ENCODE measurements around the gene ADARB1.

DNA sequence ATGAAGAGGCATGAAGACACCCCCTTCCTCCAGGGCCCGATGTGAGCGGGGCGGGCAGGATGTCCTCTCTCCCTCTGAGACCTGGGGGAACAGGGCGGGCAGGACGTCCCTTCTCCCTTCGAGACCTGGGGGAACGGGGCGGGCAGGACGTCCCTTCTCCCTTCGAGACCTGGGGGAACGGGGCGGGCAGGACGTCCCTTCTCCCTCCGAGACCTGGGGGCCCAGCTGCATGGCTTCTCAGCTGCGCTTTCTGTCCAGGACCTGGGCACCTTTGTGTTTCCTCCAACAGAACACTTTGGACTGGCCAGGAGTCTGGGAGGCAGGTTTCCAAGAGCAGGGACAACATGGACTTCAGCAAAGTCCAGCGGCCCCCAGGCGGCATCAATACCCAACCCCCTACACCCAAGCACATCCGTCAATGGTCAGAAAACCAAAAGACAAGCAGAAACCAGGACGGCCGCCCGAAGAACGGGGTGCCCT, 30.8 kb upstream of the ADARB1 start:
- TF ChIP-seq, protein P1, sequence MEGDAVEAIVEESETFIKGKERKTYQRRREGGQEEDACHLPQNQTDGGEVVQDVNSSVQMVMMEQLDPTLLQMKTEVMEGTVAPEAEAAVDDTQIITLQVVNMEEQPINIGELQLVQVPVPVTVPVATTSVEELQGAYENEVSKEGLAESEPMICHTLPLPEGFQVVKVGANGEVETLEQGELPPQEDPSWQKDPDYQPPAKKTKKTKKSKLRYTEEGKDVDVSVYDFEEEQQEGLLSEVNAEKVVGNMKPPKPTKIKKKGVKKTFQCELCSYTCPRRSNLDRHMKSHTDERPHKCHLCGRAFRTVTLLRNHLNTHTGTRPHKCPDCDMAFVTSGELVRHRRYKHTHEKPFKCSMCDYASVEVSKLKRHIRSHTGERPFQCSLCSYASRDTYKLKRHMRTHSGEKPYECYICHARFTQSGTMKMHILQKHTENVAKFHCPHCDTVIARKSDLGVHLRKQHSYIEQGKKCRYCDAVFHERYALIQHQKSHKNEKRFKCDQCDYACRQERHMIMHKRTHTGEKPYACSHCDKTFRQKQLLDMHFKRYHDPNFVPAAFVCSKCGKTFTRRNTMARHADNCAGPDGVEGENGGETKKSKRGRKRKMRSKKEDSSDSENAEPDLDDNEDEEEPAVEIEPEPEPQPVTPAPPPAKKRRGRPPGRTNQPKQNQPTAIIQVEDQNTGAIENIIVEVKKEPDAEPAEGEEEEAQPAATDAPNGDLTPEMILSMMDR (tag by site-specific recombination; IDR thresholded peaks at IDR 0.05), result no peak
- no peak for TF ChIP-seq SALL2 (tag by site-specific recombination; IDR thresholded peaks at IDR 0.05; ENCODE audit: borderline replicate concordance)
- TF ChIP-seq OSR2 (tag by site-specific recombination; IDR thresholded peaks at IDR 0.05), result no peak
- TF ChIP-seq, protein P2, sequence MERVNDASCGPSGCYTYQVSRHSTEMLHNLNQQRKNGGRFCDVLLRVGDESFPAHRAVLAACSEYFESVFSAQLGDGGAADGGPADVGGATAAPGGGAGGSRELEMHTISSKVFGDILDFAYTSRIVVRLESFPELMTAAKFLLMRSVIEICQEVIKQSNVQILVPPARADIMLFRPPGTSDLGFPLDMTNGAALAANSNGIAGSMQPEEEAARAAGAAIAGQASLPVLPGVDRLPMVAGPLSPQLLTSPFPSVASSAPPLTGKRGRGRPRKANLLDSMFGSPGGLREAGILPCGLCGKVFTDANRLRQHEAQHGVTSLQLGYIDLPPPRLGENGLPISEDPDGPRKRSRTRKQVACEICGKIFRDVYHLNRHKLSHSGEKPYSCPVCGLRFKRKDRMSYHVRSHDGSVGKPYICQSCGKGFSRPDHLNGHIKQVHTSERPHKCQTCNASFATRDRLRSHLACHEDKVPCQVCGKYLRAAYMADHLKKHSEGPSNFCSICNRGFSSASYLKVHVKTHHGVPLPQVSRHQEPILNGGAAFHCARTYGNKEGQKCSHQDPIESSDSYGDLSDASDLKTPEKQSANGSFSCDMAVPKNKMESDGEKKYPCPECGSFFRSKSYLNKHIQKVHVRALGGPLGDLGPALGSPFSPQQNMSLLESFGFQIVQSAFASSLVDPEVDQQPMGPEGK (tag by site-specific recombination; IDR thresholded peaks at IDR 0.05), result no peak
- TF ChIP-seq SP2 (tag by site-specific recombination; IDR thresholded peaks at IDR 0.05), result no peak
- TF ChIP-seq ZNF560 (tag by site-specific recombination; IDR thresholded peaks at IDR 0.05; ENCODE audit: borderline replicate concordance), result no peak
- TF ChIP-seq ZBTB7A (tag by site-specific recombination; IDR thresholded peaks at IDR 0.05; ENCODE audit: low read depth), result no peak
- no peak for TF ChIP-seq YY1 (tag by site-specific recombination; IDR thresholded peaks at IDR 0.05)
- no peak for TF ChIP-seq ZNF175 (tag by site-specific recombination; IDR thresholded peaks at IDR 0.05)
- TF ChIP-seq, protein P3, sequence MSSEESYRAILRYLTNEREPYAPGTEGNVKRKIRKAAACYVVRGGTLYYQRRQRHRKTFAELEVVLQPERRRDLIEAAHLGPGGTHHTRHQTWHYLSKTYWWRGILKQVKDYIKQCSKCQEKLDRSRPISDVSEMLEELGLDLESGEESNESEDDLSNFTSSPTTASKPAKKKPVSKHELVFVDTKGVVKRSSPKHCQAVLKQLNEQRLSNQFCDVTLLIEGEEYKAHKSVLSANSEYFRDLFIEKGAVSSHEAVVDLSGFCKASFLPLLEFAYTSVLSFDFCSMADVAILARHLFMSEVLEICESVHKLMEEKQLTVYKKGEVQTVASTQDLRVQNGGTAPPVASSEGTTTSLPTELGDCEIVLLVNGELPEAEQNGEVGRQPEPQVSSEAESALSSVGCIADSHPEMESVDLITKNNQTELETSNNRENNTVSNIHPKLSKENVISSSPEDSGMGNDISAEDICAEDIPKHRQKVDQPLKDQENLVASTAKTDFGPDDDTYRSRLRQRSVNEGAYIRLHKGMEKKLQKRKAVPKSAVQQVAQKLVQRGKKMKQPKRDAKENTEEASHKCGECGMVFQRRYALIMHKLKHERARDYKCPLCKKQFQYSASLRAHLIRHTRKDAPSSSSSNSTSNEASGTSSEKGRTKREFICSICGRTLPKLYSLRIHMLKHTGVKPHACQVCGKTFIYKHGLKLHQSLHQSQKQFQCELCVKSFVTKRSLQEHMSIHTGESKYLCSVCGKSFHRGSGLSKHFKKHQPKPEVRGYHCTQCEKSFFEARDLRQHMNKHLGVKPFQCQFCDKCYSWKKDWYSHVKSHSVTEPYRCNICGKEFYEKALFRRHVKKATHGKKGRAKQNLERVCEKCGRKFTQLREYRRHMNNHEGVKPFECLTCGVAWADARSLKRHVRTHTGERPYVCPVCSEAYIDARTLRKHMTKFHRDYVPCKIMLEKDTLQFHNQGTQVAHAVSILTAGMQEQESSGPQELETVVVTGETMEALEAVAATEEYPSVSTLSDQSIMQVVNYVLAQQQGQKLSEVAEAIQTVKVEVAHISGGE (tag by site-specific recombination; conservative IDR thresholded peaks at IDR 0.05; ENCODE audit: low read depth), result no peak
